ENCODE results near the gene ANO7. TPM values are rescaled to one million over a fixed set of nuclear protein-coding genes. Genes with fewer than 3 reads are reported as not detected.

ANO7 gene
- total RNA-seq, 2 experiments from 2014 or later: 0.16 to 0.46 TPM

- no peaks in the 10 kb centered on the region for H3K4me1 ChIP-seq (ENCODE audit: insufficient read depth, low read length, poor library complexity, severe bottlenecking)
- no peak overlapping the region for H3K4me2 ChIP-seq (ENCODE audit: low read length)
- intact Hi-C loops (cut with micrococcal nuclease; ENCODE audit: unreplicated experiment): no loop called here
- BruUV-seq (replicated peaks): no TSS peak
- H3K9me3 ChIP-seq (ENCODE audit: low read length): no peaks in the 10 kb centered on the region
- H3K27ac ChIP-seq (ENCODE audit: low read depth, low read length, poor library complexity, severe bottlenecking): no peak overlapping the region
- peaks cover 58% of the 10 kb centered on the region for H3K36me3 ChIP-seq (ENCODE audit: insufficient read depth, low read length)
- H2AFZ ChIP-seq (ENCODE audit: low read length): no peak overlapping the region
- CTCF ChIA-PET (ENCODE audit: unreplicated experiment): no interaction called here
- no peak for DNase-seq (ENCODE audit: low spot score)
- TF ChIP-seq CTCF (conservative IDR thresholded peaks at IDR 0.05; ENCODE audit: low read length) (no peak), EZH2phosphoT487 (IDR thresholded peaks at IDR 0.05; ENCODE audit: borderline replicate concordance, low read depth, low read length) (no peak)
- H3K4me3 ChIP-seq (ENCODE audit: low read depth, low read length, poor library complexity, severe bottlenecking): no peak overlapping the region
- no peaks in the 10 kb centered on the region for H3K9me2 ChIP-seq (ENCODE audit: insufficient read depth, low read length)
- H4K20me1 ChIP-seq (ENCODE audit: insufficient read depth, low read length): no peaks in the 10 kb centered on the region; the same call in 1 of the 2 replicates
- POLR2A ChIA-PET: no interaction called here
- H3K79me2 ChIP-seq (ENCODE audit: insufficient read depth, low read depth, low read length): no peaks in the 10 kb centered on the region
Observed at GRCh38 chr2:241158546-241158900, 30.0 kb upstream of the ANO7 start.

- Histone ChIP-seq H3K9me2 (ENCODE audit: insufficient read depth, low read length) (no peaks in the 10 kb centered on the region), H3K9me3 (ENCODE audit: low read length) (no peaks in the 10 kb centered on the region), H4K20me1 (ENCODE audit: insufficient read depth, low read length) (no peaks in the 10 kb centered on the region; the same call in 1 of the 2 replicates), H3K4me1 (ENCODE audit: insufficient read depth, low read length, poor library complexity, severe bottlenecking) (no peaks in the 10 kb centered on the region), H3K4me2 (ENCODE audit: low read length) (no peak overlapping the region), H3K27ac (ENCODE audit: low read depth, low read length, poor library complexity, severe bottlenecking) (no peak overlapping the region), H3K4me3 (ENCODE audit: low read depth, low read length, poor library complexity, severe bottlenecking) (no peak overlapping the region), H2AFZ (ENCODE audit: low read length) (no peak overlapping the region), H3K79me2 (ENCODE audit: insufficient read depth, low read depth, low read length) (no peaks in the 10 kb centered on the region), H3K36me3 (ENCODE audit: insufficient read depth, low read length) (peaks cover 62% of the 10 kb centered on the region)
- TF ChIP-seq EZH2phosphoT487 (IDR thresholded peaks at IDR 0.05; ENCODE audit: borderline replicate concordance, low read depth, low read length): no peak
- TF ChIP-seq CTCF (conservative IDR thresholded peaks at IDR 0.05; ENCODE audit: low read length): no peak
- POLR2A ChIA-PET: no interaction called here
- intact Hi-C loops (cut with micrococcal nuclease; ENCODE audit: unreplicated experiment): no loop called here
- no TSS peak for BruUV-seq (replicated peaks)
- CTCF ChIA-PET (ENCODE audit: unreplicated experiment): no interaction called here
- no peak for DNase-seq (ENCODE audit: low spot score)
Observed at GRCh38 chr2:241159116-241159515, 29.4 kb upstream of the ANO7 start.

- H3K79me2 ChIP-seq (ENCODE audit: insufficient read depth, low read depth, low read length): no peaks in the 10 kb centered on the region
- no peaks in the 10 kb centered on the region for H3K9me3 ChIP-seq (ENCODE audit: low read length)
- CTCF ChIA-PET (ENCODE audit: unreplicated experiment): no interaction called here
- H3K36me3 ChIP-seq (ENCODE audit: insufficient read depth, low read length): peaks cover 66% of the 10 kb centered on the region
- TF ChIP-seq CTCF (conservative IDR thresholded peaks at IDR 0.05; ENCODE audit: low read length) (no peak), EZH2phosphoT487 (IDR thresholded peaks at IDR 0.05; ENCODE audit: borderline replicate concordance, low read depth, low read length) (no peak)
- no peaks in the 10 kb centered on the region; the same call in 1 of the 2 replicates for H4K20me1 ChIP-seq (ENCODE audit: insufficient read depth, low read length)
- BruUV-seq (replicated peaks): no TSS peak
- intact Hi-C loops (cut with micrococcal nuclease; ENCODE audit: unreplicated experiment): no loop called here
- H3K4me1 ChIP-seq (ENCODE audit: insufficient read depth, low read length, poor library complexity, severe bottlenecking): no peaks in the 10 kb centered on the region
- no peak overlapping the region for H3K4me3 ChIP-seq (ENCODE audit: low read depth, low read length, poor library complexity, severe bottlenecking)
- no peaks in the 10 kb centered on the region for H3K9me2 ChIP-seq (ENCODE audit: insufficient read depth, low read length)
- H3K4me2 ChIP-seq (ENCODE audit: low read length): no peak overlapping the region
- H3K27ac ChIP-seq (ENCODE audit: low read depth, low read length, poor library complexity, severe bottlenecking): no peak overlapping the region
- POLR2A ChIA-PET: no interaction called here
- no peak for DNase-seq (ENCODE audit: low spot score)
- no peak overlapping the region for H2AFZ ChIP-seq (ENCODE audit: low read length)
Observed at GRCh38 chr2:241160318-241160717, 28.2 kb upstream of the ANO7 start.
